LNCaP clone FGC (cell line): ENCODE results near the gene KCNN3.

Source experiments
- DNase-seq: peaks from one replicate; pipeline ENCODE4 v3.0.0-alpha.2; 2011; ENCODE audit warnings: low read depth
- H3K4me3 ChIP-seq: 2 replicates; pipeline ENCODE4 v1.5.1; 2011; ENCODE audit warnings: mild to moderate bottlenecking, low read depth, low read length, control low read depth
- CTCF ChIP-seq: IDR thresholded peaks from 2 replicates; pipeline ENCODE4 v1.5.1; 2012; ENCODE audit warnings: mild to moderate bottlenecking; ENCODE audit not compliant: control insufficient read depth, insufficient read depth; ENCODE audit errors: extremely low read depth

The KCNN3 gene

DNA sequence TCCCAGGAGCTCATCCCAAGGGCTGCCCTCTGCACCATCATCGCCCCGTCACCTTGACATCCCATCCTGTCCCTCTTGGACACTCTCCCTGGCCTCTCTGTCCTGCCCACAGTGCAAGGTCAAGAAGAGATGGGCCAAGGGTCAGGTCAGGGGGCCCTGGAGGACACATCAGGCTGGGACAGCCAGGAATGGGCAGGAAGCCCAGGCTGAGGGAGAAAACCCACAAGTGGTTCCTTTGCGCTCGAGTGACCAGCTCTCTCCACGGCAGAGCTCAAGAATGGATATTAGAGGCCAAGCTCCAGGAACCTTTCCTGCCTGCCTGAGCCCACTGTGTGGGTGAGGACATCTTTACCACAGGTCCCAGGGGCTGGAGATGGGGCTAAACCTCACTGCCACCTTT lies 41.0 kb downstream of the KCNN3 start:
- no peak for DNase-seq
- TF ChIP-seq CTCF = no peak
- no peak overlapping the region for H3K4me3 ChIP-seq

DNA sequence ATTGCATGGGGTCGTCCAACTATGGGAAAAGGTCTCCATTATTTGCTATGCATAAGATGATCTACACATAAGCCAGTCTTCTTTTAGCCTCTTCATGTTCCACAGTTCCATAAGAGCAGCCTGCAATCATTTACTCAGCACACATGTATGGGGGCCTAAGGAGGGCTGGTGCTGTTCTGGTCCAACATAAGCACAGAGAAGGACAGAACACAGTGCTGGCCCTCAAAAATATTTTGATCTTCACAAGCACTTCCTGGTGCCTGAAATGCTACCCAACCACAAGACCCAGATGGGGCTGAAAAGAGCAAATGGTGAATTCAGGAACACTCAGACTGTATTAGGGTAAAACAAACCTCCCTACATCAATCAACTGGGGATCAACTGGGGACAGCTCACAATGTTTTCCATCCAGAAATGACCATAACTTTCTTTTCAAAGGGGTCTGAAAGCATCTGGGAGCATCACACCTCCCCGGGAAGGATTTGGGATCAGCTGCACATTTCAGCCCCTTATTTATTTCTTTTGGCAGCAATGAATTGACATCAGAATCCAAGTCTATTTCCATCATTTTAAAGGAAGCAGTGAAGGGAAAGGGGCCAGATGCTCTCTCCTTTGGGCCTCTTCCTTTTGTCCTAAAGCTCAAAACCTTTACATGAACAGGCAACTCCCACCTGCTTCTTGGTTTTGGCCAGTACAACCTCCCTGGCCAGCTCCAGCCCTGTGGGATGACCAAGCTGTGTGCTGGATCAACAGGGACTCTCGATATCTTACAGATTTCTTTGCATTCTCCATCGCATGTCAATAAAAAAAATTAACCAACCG lies 45.7 kb downstream of the KCNN3 start:
- no peak for TF ChIP-seq CTCF
- H3K4me3 ChIP-seq = no peak overlapping the region
- no peak for DNase-seq

DNA sequence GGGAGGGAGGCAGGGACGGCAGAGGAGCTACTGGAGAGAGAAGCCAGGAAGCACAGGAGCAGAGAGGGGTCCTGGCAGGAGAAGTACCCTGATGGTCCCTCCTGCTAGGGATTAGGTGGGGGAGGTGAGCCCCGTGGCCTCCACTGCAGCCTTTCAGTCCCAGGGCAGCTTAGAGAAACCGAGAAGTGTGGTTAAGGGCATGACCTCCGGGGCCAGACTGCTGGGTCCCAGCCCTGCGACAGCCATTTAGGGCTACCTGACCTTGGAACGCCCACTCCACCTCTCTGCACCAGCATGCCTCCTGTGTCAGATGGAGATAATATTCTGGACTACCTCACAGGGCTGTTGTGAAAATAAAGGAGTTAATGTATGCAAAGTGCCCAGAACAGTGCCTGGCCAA lies 47.4 kb downstream of the KCNN3 start:
- DNase-seq = no peak
- H3K4me3 ChIP-seq = no peak overlapping the region
- no peak for TF ChIP-seq CTCF

DNA sequence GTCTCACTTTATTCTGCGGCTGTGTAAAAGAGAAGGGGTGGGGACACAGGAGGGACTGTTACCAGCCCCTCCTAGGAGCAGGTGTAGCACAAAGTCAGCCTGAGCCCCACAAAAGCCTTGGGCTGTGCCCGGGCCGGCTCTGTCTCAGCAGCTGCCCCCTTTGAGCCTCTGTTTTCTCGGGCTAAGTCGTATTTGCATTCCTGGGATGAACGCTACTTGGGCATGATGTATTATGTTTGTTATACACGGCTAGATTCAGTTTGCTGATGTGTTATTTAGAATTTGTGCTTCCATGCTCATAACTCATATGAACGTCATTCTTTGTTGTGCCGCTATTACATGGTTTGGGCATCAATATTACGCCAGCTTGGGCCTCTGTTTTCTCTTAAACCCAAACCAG lies 47.8 kb downstream of the KCNN3 start:
- TF ChIP-seq CTCF = no peak
- no peak for DNase-seq
- no peak overlapping the region for H3K4me3 ChIP-seq

DNA sequence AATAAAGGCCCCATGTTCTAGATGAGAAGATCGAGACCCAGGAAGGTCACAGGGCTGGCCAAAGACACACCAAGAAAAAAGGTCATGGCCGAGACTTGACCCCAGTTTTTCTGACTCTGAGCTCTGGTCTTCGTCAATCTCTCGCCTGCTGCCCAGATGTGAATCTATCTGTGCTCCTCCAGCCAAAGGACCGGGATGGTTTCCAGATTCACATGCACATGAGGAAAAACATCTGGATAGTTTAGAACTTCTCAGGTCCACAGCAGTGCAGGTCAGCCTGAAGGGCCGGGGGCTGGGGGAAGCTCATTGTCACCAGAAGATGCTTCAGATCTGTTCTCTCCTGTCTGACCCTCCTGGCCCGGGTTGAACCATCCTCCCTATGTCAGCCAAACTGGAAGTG lies 49.0 kb downstream of the KCNN3 start:
- DNase-seq = no peak
- TF ChIP-seq CTCF = no peak
- no peak overlapping the region for H3K4me3 ChIP-seq

DNA sequence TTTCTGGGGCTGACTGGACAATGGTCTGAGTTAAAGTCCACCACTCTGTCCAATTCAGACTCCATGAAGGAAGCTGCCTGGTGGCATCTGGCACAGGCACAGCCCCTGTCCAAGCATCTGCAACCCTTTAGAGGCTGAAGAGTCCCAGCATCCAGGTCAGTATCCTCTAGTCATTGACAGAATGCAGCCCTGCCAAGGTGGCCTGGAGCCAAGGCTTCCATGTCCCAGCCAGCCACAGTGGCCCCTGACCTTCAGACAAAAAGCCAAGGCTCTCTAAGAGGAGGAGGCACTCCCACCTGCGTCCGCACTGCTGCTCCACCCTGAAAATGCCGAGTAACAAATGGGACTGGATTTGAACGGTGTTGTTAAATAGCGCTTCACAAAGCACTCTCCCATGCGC lies 49.4 kb downstream of the KCNN3 start:
- no peak for TF ChIP-seq CTCF
- no peak overlapping the region for H3K4me3 ChIP-seq
- no peak for DNase-seq
